Raji (cell line): Measurements from ENCODE around the gene FBXO15.

ENCODE experiments used
- POLR2A ChIP-seq: IDR thresholded peaks from 2 replicates; pipeline ENCODE4 v1.6.1; 2011; ENCODE audit warnings: low read depth, low read length, control low read depth; ENCODE audit not compliant: insufficient read depth

Gene FBXO15

GRCh38 chr18:74147779-74148542, at the start of gene FBXO15, which contains the start of gene TIMM21:
Gene FBXO15, minus strand, starts transcription at chr18:74147834. Its CDS starts 49 bp downstream, at chr18:74147785.
Gene TIMM21, plus strand, starts transcription at chr18:74148523. Its CDS starts 286 bp downstream, at chr18:74148809.
- TF ChIP-seq POLR2A: peak; percentile 70

GRCh38 chr18:74196220-74197119, 48.8 kb upstream of the FBXO15 start:
- TF ChIP-seq POLR2A: no peak

- no peak for TF ChIP-seq POLR2A
Measured at GRCh38 chr18:74194691-74195090, 47.1 kb upstream of the FBXO15 start.

GRCh38 chr18:74191577-74191976, 43.9 kb upstream of the FBXO15 start:
- TF ChIP-seq POLR2A: no peak

- TF ChIP-seq POLR2A: no peak
Measured at GRCh38 chr18:74190086-74190485, 42.5 kb upstream of the FBXO15 start.

GRCh38 chr18:74186661-74187060, 39.0 kb upstream of the FBXO15 start:
- no peak for TF ChIP-seq POLR2A

DNA sequence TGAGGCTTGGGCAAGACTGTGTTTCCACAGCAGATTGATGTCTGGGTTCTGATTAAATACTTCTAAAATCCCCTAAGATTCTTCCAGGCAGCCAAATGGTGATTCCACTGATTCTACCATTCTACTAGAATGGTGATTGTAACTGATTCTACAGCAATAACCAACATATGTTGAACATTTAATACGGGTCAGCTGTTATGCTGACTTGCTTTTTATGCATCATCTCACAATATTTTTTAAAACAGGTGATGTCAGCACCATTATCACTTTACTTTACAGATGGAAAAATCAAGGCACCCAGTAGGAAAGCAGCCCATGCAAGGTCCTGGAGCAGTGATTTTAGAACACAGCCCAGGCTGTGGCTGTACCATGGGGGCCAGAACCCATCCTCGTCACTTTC, 38.2 kb upstream of the FBXO15 start:
- TF ChIP-seq POLR2A: no peak

DNA sequence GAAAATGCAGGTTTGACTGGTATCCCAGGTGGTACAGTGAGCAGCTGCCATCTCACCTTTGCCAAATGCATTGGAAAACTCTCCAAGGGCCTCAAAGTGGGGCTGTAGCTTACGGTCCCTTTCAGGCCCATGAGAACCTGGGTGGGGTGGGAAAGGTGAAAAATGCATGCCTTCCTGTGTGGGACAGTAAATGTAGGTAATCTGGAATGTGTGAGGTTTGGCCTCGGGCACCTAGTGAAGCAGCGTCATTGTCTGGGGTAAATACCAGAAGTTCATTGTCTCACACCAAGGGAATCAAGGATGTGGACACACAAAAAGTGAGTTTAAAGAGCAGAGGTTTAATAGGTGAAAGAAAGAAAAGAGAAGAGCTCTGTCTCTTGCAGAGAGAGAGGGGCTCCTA, 37.2 kb upstream of the FBXO15 start:
- no peak for TF ChIP-seq POLR2A

- TF ChIP-seq POLR2A: no peak
Measured at GRCh38 chr18:74183130-74183529, 35.5 kb upstream of the FBXO15 start.

DNA sequence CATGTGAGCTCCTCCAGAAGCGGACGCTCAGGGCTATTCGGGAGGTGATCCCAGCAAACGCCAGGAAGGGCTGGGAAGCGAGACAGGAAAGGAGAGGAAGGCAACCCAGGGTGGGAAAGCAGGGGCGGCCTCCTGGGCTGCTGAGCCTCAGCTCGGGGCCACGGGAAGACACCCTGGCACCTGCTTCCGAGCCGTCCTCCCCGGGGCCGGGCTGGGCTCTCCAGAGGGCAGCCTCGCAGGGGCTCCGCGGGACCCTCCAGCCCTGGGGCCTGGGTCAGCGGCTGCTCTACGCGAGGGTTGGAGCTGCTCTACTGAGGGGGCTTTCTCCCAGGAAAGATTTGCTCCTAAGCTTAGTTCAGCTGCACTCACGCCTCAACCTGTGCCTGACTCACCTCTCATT, 34.7 kb upstream of the FBXO15 start:
- TF ChIP-seq POLR2A: no peak

- TF ChIP-seq POLR2A: no peak
Measured at GRCh38 chr18:74179623-74180199, 32.1 kb upstream of the FBXO15 start.

DNA sequence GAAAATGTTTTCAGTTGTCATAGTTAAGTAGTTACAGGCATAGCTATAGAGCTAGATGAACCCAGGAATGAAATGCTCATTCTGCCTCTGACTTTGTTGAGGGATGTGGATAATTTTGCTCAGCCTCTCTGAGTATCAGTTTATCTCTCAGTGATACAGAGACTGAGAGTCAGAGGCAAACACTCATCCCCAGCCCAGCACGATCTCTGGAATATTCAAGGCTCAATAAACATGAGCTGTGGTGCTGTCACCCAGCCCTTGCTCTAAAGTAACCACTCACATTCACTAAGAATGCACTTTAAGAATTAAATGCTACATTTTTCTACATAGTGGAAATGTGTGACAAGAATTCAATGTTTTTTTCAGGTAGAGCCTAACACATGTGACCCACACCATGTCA, 31.2 kb upstream of the FBXO15 start:
- TF ChIP-seq POLR2A: no peak

GRCh38 chr18:74175658-74176057, 28.0 kb upstream of the FBXO15 start:
- no peak for TF ChIP-seq POLR2A

DNA sequence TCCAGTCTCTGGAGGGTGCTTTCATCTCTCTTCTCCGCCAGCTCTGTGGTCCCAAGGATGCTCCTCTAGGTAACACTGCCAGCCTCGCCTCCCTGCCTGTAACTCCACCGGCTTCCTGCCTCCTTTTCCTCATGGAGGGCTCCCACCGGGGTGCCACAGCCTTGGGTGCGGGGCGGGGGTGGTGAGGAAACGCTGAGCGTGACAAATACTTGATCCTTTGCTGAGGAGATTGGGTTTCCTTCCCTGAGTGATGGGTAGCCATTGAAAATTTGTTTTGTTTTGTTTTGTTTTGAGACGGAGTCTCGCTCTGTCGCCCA, 25.8 kb upstream of the FBXO15 start:
- TF ChIP-seq POLR2A: no peak

DNA sequence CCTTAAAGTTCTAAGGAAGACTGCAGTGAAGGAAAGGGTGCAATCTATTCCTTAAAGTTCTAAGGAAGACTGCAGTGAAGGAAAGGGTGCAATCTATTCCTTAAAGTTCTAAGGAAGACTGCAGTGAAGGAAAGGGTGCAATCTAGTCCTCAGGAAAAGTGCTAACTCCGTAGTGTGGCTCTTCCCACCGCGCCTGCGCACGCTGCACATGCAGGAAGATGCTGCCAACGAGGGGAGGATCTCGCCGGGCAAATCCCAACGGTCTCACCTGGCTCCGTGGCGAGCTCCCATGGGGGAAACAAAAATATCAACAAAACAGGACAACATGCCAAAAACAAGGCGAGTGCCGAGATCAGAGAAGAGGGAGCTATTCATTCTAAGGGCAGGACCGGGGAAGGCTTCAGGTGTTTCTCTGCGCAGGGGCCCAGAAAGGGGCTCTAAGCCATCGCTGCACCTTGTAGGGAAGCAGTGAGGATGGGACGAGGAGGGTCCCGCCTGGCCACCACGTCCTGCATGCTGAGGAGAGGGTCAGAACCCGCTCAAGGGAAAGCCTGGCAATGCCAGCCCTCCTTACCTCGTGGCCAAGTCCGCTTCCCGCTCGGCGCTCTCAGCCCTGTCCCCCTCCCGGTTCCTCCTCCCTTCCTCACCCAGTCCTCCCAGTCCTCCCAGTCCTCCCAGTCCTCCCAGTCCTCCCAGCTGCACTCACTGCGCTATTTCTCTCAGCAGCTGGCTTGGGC, 25.2 kb upstream of the FBXO15 start:
- TF ChIP-seq POLR2A: no peak
